Astrocyte (in vitro differentiated cells and primary cell): ENCODE results near the gene MTERF4.

Experiments used
- CTCF ChIP-seq: IDR thresholded peaks from 2 replicates; pipeline ENCODE4 v1.5.1; 2011; ENCODE audit warnings: low read depth, mild to moderate bottlenecking, inconsistent platforms, low read length, moderate library complexity; ENCODE audit not compliant: insufficient read depth
- EZH2 ChIP-seq: IDR thresholded peaks from 2 replicates; pipeline ENCODE4 v1.6.1; 2012; ENCODE audit warnings: mild to moderate bottlenecking, low read length, inconsistent platforms; ENCODE audit not compliant: insufficient read depth

GRCh38 chr2:241129086-241129871 is 27.2 kb upstream of the MTERF4 start:
- TF ChIP-seq CTCF, result no peak
- TF ChIP-seq EZH2, result no peak
